Calu3 (cell line): ENCODE data around the gene OR7C1. TPM values are rescaled to one million over a fixed set of nuclear protein-coding genes. Genes with fewer than 3 reads are reported as not detected.
"Not testable (repeated sequence)": the region's sequence is repeated elsewhere in the genome, so short reads cannot be mapped to it uniquely, and the experiment has no call there.

Experiments
- BruUV-seq: library from RNA; stranded (reverse); fragments of 400-500 nt; replicated peaks from 2 replicates; lab custom pipeline; 2021; lab: Mats Ljungman, UMichigan
- CTCF ChIA-PET: fragments of 300-600 bp; sonication (Branson Sonifier 250); formaldehyde crosslinking; loops from one replicate; lab custom pipeline; 2022; ENCODE audit warnings: antibody characterized with exemption; lab: Charles Lee
- DNase-seq: peaks from one replicate; pipeline ENCODE4 v3.0.0; 2022
- H3K27ac Mint-ChIP-seq: one replicate; pipeline ENCODE4 v1.8.0; 2022; ENCODE audit warnings: mixed read lengths; ENCODE audit not compliant: unreplicated experiment
- H3K27me3 Mint-ChIP-seq: one replicate; pipeline ENCODE4 v1.8.0; 2022; ENCODE audit warnings: mixed read lengths; ENCODE audit not compliant: unreplicated experiment
- H3K36me3 Mint-ChIP-seq: one replicate; pipeline ENCODE4 v1.8.0; 2022; ENCODE audit warnings: mild to moderate bottlenecking, moderate library complexity, mixed read lengths; ENCODE audit not compliant: insufficient read depth, unreplicated experiment
- H3K4me1 Mint-ChIP-seq: one replicate; pipeline ENCODE4 v1.8.0; 2022; ENCODE audit warnings: mild to moderate bottlenecking, low read depth, mixed read lengths; ENCODE audit not compliant: unreplicated experiment
- H3K4me3 Mint-ChIP-seq: one replicate; pipeline ENCODE4 v1.8.0; 2022; ENCODE audit warnings: mild to moderate bottlenecking, low read depth, moderate library complexity, mixed read lengths; ENCODE audit not compliant: unreplicated experiment
- H3K9me3 Mint-ChIP-seq: one replicate; pipeline ENCODE4 v1.8.0; 2022; ENCODE audit warnings: low read depth, mixed read lengths; ENCODE audit not compliant: unreplicated experiment
- intact Hi-C: fragments of 100-400 bp; cut with micrococcal nuclease; formaldehyde crosslinking; loops from one replicate; pipeline ENCODE4 v1.10.0; 2022; ENCODE audit not compliant: unreplicated experiment
- total RNA-seq: library from RNA; stranded (reverse); gene quantifications from 2 replicates; pipeline ENCODE4 v1.2.3, GENCODE V29; 2022
- TF ChIP-seq, protein P1 (sequence below): fragments of 200-600 bp; IDR thresholded peaks from one replicate; pipeline ENCODE4 v1.8.0; 2022; ENCODE audit warnings: antibody characterized with exemption; ENCODE audit not compliant: unreplicated experiment

The OR7C1 gene
- total RNA-seq, 1 experiment from 2014 or later, result not detected

- TF ChIP-seq, protein P1, sequence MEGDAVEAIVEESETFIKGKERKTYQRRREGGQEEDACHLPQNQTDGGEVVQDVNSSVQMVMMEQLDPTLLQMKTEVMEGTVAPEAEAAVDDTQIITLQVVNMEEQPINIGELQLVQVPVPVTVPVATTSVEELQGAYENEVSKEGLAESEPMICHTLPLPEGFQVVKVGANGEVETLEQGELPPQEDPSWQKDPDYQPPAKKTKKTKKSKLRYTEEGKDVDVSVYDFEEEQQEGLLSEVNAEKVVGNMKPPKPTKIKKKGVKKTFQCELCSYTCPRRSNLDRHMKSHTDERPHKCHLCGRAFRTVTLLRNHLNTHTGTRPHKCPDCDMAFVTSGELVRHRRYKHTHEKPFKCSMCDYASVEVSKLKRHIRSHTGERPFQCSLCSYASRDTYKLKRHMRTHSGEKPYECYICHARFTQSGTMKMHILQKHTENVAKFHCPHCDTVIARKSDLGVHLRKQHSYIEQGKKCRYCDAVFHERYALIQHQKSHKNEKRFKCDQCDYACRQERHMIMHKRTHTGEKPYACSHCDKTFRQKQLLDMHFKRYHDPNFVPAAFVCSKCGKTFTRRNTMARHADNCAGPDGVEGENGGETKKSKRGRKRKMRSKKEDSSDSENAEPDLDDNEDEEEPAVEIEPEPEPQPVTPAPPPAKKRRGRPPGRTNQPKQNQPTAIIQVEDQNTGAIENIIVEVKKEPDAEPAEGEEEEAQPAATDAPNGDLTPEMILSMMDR, result no peak
- no TSS peak for BruUV-seq
- CTCF ChIA-PET, result interaction anchor here (0.6 kb wide), 1 partner anchor 40 kb away, joined by 3 read pairs; no protein-coding TSS in a partner anchor
- Mint-ChIP-seq H3K9me3 (peaks cover 5% of the 10 kb centered on the region), H3K36me3 (no peaks in the 10 kb centered on the region), H3K4me1 (no peaks in the 10 kb centered on the region), H3K4me3 (no peak overlapping the region), H3K27me3 (peaks cover 64% of the 10 kb centered on the region), H3K27ac (no peak overlapping the region)
- intact Hi-C loops, result no loop called here
- no peak for DNase-seq
Observed at GRCh38 chr19:14798760-14799159, 36.2 kb downstream of the OR7C1 start.

DNA sequence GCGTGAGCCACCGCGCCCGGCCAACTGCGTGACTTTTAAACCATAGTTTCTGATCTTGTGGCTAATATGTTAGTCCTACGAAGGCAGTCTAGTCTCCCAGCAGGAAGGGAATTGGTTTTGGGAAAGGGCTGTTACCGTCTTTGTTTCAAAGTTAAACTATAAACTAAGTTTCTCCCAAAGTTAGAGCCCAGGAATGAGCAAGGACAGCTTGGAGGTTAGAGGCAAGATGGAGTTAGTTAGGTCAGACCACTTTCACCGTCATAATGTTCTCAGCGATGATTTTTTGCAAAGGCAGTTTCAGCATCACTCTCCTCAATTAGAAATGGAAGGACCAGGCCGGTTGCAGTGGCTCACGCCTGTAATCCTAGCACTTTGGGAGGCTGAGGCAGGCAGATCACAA is 39.0 kb downstream of the OR7C1 start:
- CTCF ChIA-PET, result interaction anchor here (0.7 kb wide), 1 partner anchor 39 kb away, joined by 5 read pairs; no protein-coding TSS in a partner anchor
- BruUV-seq, result no TSS peak
- Mint-ChIP-seq H3K27ac (no peak overlapping the region), H3K4me1 (no peaks in the 10 kb centered on the region), H3K36me3 (no peaks in the 10 kb centered on the region), H3K4me3 (no peak overlapping the region), H3K9me3 (peaks cover 3% of the 10 kb centered on the region), H3K27me3 (peaks cover 57% of the 10 kb centered on the region)
- DNase-seq, result no peak
- TF ChIP-seq, protein P1, result no peak
- intact Hi-C loops, result no loop called here

- Mint-ChIP-seq H3K27ac (no peak overlapping the region), H3K27me3 (peaks cover 49% of the 10 kb centered on the region), H3K9me3 (peaks cover 3% of the 10 kb centered on the region), H3K4me3 (no peak overlapping the region), H3K4me1 (no peaks in the 10 kb centered on the region), H3K36me3 (no peaks in the 10 kb centered on the region)
- no TSS peak for BruUV-seq
- TF ChIP-seq, protein P1, result no peak
- CTCF ChIA-PET, result no interaction called here
- no peak for DNase-seq
- intact Hi-C loops, result no loop called here
Observed at GRCh38 chr19:14795078-14795721, 39.8 kb downstream of the OR7C1 start.

- CTCF ChIA-PET, intact Hi-C loops, H3K4me3 Mint-ChIP-seq, DNase-seq, H3K36me3 Mint-ChIP-seq, H3K4me1 Mint-ChIP-seq, H3K9me3 Mint-ChIP-seq, H3K27ac Mint-ChIP-seq, BruUV-seq: not testable (repeated sequence)
- H3K27me3 Mint-ChIP-seq, result peaks cover 20% of the 10 kb centered on the region
Observed at GRCh38 chr19:14792250-14792649, 42.7 kb downstream of the OR7C1 start.

- peak; percentile 4 for DNase-seq
- intact Hi-C loops, result no loop called here
- H3K4me1 Mint-ChIP-seq, result peaks cover 9% of the 10 kb centered on the region
- peaks cover 14% of the 10 kb centered on the region for H3K27me3 Mint-ChIP-seq
- H3K9me3 Mint-ChIP-seq, result no peaks in the 10 kb centered on the region
- CTCF ChIA-PET, result no interaction called here
- no peak overlapping the region for H3K4me3 Mint-ChIP-seq
- H3K27ac Mint-ChIP-seq, result no peak overlapping the region
- no peaks in the 10 kb centered on the region for H3K36me3 Mint-ChIP-seq
- BruUV-seq, result no TSS peak
- TF ChIP-seq, protein P1, result peak; percentile 44
Observed at GRCh38 chr19:14786421-14786851, 48.5 kb downstream of the OR7C1 start.

DNA sequence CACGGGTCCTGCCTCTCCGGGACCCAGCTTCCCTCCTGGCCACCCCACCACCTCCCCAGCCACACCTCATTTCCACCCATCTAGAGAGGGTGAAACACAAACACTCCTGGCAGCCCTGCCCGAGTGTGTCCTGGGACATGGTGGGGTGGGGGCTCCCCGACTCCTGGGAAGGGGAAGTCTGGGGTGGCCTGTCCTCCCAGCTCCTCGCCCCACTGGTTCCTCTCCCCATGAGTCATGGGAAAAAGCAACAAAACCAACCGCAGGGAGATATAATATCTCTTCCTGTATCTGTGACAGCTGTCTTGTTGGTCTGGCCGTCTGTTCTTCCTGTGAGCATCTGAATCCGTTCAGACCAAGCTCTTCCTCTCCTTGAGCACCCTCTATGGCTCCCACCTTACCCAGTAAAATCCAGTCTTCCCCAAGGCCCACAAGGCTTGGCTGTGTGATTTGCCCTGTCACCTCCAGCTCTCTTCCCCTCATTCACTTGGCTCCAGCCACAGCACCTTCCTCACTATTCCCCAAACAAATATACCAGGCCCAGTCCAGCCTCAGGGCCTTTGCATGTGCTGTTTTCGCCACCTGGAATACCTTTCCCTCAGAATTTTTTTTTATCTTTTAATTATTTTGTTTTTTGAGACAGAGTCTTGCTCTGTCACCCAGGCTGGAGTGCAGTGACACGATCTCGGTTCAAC is 49.7 kb downstream of the OR7C1 start:
- DNase-seq, H3K36me3 Mint-ChIP-seq, intact Hi-C loops, H3K27ac Mint-ChIP-seq, CTCF ChIA-PET, H3K4me3 Mint-ChIP-seq, H3K4me1 Mint-ChIP-seq, H3K9me3 Mint-ChIP-seq, BruUV-seq: not testable (repeated sequence)
- peaks cover 14% of the 10 kb centered on the region for H3K27me3 Mint-ChIP-seq
